ENCODE results near the gene SGCE.

The SGCE gene

DNA sequence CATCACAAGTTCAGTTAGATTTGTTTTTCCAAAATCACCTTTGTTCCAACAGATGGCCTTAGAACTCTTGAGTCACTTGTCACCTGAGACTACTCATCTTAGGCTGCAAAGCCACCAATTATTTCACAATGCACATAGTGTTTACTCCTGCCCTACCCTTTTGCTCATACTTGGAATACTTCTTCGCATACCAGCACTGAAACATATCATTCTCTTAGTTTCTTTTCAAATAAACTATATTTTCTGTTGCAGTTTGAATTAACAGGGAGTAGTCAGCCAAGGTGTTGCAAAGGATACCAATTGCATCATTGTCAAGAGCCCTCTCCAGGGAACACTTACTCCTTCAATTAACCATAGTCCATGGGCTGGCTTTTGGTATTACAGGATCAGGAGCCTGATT, 75.3 kb downstream of the SGCE start (continued):
- no peak for TF ChIP-seq ZNF555 (tag by site-specific recombination; conservative IDR thresholded peaks at IDR 0.05)
- no peak for TF ChIP-seq ZNF677 (tag by site-specific recombination; IDR thresholded peaks at IDR 0.05)
- no peak for TF ChIP-seq ZNF146 (tag by site-specific recombination; IDR thresholded peaks at IDR 0.05)
- TF ChIP-seq SP7 (tag by site-specific recombination; IDR thresholded peaks at IDR 0.05): no peak
- TF ChIP-seq OSR2 (tag by site-specific recombination; IDR thresholded peaks at IDR 0.05): no peak
- no peak for TF ChIP-seq ZEB2 (tag by site-specific recombination; IDR thresholded peaks at IDR 0.05)

DNA sequence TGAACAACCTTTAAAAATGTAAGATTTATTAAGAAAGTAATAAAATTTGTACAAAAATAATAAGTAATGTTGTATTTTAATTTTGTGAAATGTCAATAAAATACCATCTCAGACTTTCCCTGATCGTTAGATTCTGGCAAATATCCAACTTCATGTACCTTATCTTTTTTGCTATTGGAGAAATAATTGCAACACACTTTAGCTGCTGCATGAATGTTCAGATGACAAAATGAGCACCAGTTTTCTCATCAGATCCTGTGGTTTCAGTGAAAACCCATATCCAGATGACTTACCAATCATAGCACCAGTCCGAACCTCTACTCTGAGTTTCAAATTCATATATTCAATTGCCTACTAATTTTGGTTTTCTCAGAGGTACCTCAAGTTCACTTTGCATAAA, 76.5 kb downstream of the SGCE start:
- ChIA-PET POLR2A (no interaction called here), CTCF (interaction anchor here (0.9 kb wide), 1 partner anchor 11 kb away, joined by 3 read pairs; no protein-coding TSS in a partner anchor)
- no peak overlapping the region for H3K4me3 ChIP-seq (ENCODE audit: low read depth, low read length)
- no peaks in the 10 kb centered on the region for H3K9me3 ChIP-seq (ENCODE audit: control insufficient read depth, insufficient read depth, low read depth, low read length)
- H3K27ac ChIP-seq (ENCODE audit: extremely low read depth, low read depth, low read length): no peak overlapping the region
- no peak for TF ChIP-seq ZNF473 (tag by site-specific recombination; IDR thresholded peaks at IDR 0.05)
- TF ChIP-seq, protein P1, sequence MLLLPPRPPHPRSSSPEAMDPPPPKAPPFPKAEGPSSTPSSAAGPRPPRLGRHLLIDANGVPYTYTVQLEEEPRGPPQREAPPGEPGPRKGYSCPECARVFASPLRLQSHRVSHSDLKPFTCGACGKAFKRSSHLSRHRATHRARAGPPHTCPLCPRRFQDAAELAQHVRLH (tag by site-specific recombination; IDR thresholded peaks at IDR 0.05): no peak
- TF ChIP-seq ZNF623 (tag by site-specific recombination; IDR thresholded peaks at IDR 0.05): no peak
- TF ChIP-seq ZNF664 (tag by site-specific recombination; IDR thresholded peaks at IDR 0.05): no peak
- TF ChIP-seq REST (tag by site-specific recombination; IDR thresholded peaks at IDR 0.05): no peak
- no peaks in the 10 kb centered on the region for H3K36me3 ChIP-seq (ENCODE audit: control insufficient read depth in 2 of 2, insufficient read depth in 1 of 2, low read length in 2 of 2)
- no peaks in the 10 kb centered on the region for H3K4me1 ChIP-seq (ENCODE audit: control insufficient read depth, insufficient read depth, low read length)

- H3K27ac ChIP-seq (ENCODE audit: extremely low read depth, low read depth, low read length): no peak overlapping the region
- no peaks in the 10 kb centered on the region for H3K4me1 ChIP-seq (ENCODE audit: control insufficient read depth, insufficient read depth, low read length)
- CTCF ChIA-PET: no interaction called here
- H3K4me3 ChIP-seq (ENCODE audit: low read depth, low read length): no peak overlapping the region
- no peak for TF ChIP-seq BCL11A (tag by site-specific recombination; IDR thresholded peaks at IDR 0.05; ENCODE audit: low read depth)
- no peak for TF ChIP-seq ZNF76 (tag by site-specific recombination; IDR thresholded peaks at IDR 0.05; ENCODE audit: borderline replicate concordance, low read depth)
- no peak for TF ChIP-seq BCL11B (tag by site-specific recombination; IDR thresholded peaks at IDR 0.05; ENCODE audit: low read depth)
- 0 out of 2 replicates have a peak, but pooled peaks have one; percentile 19 for TF ChIP-seq SCRT2 (tag by site-specific recombination; IDR thresholded peaks at IDR 0.05)
- no peak for TF ChIP-seq ZNF843 (tag by site-specific recombination; IDR thresholded peaks at IDR 0.05)
- TF ChIP-seq, protein P2, sequence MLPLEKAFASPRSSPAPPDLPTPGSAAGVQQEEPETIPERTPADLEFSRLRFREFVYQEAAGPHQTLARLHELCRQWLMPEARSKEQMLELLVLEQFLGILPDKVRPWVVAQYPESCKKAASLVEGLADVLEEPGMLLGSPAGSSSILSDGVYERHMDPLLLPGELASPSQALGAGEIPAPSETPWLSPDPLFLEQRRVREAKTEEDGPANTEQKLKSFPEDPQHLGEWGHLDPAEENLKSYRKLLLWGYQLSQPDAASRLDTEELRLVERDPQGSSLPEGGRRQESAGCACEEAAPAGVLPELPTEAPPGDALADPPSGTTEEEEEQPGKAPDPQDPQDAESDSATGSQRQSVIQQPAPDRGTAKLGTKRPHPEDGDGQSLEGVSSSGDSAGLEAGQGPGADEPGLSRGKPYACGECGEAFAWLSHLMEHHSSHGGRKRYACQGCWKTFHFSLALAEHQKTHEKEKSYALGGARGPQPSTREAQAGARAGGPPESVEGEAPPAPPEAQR (tag by site-specific recombination; IDR thresholded peaks at IDR 0.05): no peak
- TF ChIP-seq ZEB2 (tag by site-specific recombination; IDR thresholded peaks at IDR 0.05): no peak
- TF ChIP-seq, protein P3, sequence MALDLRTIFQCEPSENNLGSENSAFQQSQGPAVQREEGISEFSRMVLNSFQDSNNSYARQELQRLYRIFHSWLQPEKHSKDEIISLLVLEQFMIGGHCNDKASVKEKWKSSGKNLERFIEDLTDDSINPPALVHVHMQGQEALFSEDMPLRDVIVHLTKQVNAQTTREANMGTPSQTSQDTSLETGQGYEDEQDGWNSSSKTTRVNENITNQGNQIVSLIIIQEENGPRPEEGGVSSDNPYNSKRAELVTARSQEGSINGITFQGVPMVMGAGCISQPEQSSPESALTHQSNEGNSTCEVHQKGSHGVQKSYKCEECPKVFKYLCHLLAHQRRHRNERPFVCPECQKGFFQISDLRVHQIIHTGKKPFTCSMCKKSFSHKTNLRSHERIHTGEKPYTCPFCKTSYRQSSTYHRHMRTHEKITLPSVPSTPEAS (tag by site-specific recombination; IDR thresholded peaks at IDR 0.05): no peak
- no peaks in the 10 kb centered on the region for H3K36me3 ChIP-seq (ENCODE audit: control insufficient read depth in 2 of 2, insufficient read depth in 1 of 2, low read length in 2 of 2)
- H3K9me3 ChIP-seq (ENCODE audit: control insufficient read depth, insufficient read depth, low read depth, low read length): no peaks in the 10 kb centered on the region
- POLR2A ChIA-PET: no interaction called here
Observed at GRCh38 chr7:94578614-94579013, 77.3 kb downstream of the SGCE start.

All from HEK293 (cell line).